ENCODE data around the gene NEURL1B.

The NEURL1B gene

DNA sequence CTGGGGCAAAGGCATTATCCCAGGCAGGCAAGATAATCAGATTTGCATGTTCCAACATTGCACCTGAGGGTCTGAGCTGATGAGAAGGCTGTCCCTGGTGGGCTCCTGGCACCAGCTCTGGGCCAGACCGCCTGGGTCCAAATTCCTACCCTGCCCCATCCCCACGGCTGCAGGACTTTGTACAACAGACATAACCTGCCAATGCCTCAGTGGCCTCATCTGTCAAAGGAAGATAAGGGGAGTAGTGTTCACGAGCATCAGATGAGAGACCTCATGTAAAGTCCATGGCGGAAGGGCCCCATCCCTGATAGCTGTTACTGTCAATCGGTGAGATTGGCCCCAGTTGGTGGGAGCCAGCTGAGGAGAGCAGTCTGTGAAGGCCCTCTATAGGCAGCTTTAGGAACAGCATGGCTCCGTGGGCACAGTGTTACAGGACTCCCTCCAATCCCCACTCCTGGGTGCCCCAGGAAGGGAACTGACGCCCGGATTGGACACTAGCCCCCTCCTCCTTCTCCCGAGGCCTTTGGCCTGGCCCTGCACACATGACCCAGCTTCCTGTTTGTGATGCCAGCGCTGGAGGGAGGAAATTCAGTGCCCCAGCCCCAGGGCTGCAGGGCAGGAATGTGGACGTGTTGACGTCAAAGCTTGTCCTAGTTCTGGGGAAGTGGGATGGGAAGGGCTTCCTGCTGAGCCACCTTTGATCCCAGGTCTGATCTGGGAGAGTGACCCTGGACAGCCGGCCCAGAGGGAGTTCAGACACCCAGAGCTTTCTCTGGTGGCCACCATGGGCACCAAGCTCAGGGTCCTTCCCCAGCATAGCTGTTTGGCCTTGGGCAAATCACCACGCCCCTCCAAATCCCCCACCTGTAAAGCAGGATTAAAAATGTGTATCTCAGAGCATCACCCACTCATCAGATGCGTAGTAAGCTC, 73.7 kb downstream of the NEURL1B start:
- Histone ChIP-seq H3K27me3 (replicated peaks; ENCODE audit: control insufficient read depth, insufficient read depth, low read length) (no peaks in the 10 kb centered on the region), H3K9me3 (ENCODE audit: control insufficient read depth, low read length) (no peaks in the 10 kb centered on the region), H3K4me1 (ENCODE audit: control insufficient read depth, insufficient read depth, low read length) (no peaks in the 10 kb centered on the region), H3K4me3 (ENCODE audit: low read length) (no peak overlapping the region), H3K36me3 (ENCODE audit: control insufficient read depth, insufficient read depth, low read length, severe bottlenecking) (no peaks in the 10 kb centered on the region), H3K9ac (ENCODE audit: low read length) (peak overlapping the region; percentile 31)
- peak; percentile 90 for DNase-seq (ENCODE audit: low read depth)

DNA sequence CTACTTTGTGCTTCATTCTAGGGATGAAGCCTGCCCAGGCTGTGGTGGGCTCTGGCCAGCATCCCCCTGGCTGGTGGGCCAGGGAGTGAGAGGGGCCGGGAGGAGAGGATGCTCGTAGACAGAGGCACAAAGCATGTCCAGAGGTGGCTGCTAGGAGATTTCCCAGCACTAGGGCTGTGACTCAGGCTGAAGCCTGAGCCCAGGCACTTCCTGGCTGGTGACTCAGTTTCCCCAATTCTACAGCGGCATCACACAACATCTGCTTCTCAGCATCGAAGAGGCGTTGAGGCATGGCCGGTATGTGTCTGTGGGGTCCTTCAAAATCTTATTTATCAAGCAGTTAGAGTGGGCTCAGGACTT, 74.3 kb downstream of the NEURL1B start:
- Histone ChIP-seq H3K27me3 (replicated peaks; ENCODE audit: control insufficient read depth, insufficient read depth, low read length) (no peaks in the 10 kb centered on the region), H3K9me3 (ENCODE audit: control insufficient read depth, low read length) (no peaks in the 10 kb centered on the region), H3K4me3 (ENCODE audit: low read length) (no peak overlapping the region), H3K9ac (ENCODE audit: low read length) (peak overlapping the region; percentile 31), H3K4me1 (ENCODE audit: control insufficient read depth, insufficient read depth, low read length) (no peaks in the 10 kb centered on the region), H3K36me3 (ENCODE audit: control insufficient read depth, insufficient read depth, low read length, severe bottlenecking) (no peaks in the 10 kb centered on the region)
- DNase-seq (ENCODE audit: low read depth), result no peak

DNA sequence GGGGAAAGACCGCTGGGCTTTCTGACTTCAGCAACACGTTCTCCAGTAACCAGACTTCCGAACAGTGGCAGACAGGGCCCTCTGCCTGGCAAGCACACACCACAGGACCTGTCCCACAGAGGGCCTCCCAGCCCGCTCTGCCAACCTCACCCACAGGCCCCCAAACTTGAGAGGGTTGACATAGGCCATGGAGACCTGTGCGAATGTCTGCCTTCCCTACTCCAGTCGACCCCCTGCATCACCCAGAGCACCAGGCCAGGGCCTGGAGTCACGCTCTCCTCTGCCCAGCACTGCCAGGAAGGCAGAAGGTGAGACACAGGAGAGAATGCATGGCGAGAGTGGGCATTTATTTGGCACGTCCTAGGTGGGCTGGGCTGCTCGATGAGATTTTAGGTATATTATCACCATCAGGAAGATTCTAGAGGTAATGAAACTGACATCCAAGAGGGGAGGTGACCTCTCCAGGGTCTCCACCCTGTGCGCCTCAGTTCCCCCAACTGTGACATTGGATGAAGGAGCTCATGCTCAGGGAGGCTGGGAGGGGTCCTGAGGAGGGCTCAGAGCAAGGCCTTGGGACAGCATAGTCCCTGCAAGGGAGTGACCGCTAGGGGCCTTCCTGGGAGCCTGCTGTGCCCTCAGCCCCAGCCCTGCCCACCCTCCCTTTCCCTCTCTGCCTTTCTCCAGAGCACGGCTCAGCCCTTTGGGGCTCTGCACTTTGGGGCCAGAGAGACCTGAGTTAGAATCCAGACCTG, 75.0 kb downstream of the NEURL1B start:
- no peak overlapping the region for H3K9ac ChIP-seq (ENCODE audit: low read length)
- H3K36me3 ChIP-seq (ENCODE audit: control insufficient read depth, insufficient read depth, low read length, severe bottlenecking), result no peaks in the 10 kb centered on the region
- no peaks in the 10 kb centered on the region for H3K9me3 ChIP-seq (ENCODE audit: control insufficient read depth, low read length)
- H3K4me1 ChIP-seq (ENCODE audit: control insufficient read depth, insufficient read depth, low read length), result no peaks in the 10 kb centered on the region
- no peak for DNase-seq (ENCODE audit: low read depth)
- no peaks in the 10 kb centered on the region for H3K27me3 ChIP-seq (replicated peaks; ENCODE audit: control insufficient read depth, insufficient read depth, low read length)
- H3K4me3 ChIP-seq (ENCODE audit: low read length), result no peak overlapping the region

DNA sequence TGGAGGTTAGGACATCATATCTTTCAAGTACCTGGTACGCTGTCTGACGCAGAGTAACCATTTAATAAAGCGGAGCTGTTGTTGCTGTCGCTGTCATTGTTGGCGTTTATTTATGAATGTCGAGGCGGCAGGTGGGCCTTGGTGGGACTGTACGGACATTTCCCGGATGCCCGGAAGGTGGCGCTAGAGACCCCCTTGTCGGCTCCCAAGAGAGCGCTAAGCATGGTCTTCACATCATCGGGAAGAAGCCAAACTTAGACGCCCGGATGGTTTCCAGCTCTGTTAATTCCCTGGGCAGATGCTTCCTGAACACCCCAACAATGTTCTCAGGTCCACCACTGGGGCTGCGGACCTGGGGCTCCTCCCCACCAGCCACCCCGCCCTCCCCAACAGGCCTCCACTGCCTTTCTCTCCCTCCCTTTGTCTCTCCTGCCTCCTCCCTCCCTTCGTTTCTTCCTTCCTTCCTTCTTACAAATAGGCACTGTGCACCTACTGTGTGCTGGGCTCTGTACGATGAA, 75.8 kb downstream of the NEURL1B start:
- H3K36me3 ChIP-seq (ENCODE audit: control insufficient read depth, insufficient read depth, low read length, severe bottlenecking), result no peaks in the 10 kb centered on the region
- no peak overlapping the region for H3K4me3 ChIP-seq (ENCODE audit: low read length)

DNA sequence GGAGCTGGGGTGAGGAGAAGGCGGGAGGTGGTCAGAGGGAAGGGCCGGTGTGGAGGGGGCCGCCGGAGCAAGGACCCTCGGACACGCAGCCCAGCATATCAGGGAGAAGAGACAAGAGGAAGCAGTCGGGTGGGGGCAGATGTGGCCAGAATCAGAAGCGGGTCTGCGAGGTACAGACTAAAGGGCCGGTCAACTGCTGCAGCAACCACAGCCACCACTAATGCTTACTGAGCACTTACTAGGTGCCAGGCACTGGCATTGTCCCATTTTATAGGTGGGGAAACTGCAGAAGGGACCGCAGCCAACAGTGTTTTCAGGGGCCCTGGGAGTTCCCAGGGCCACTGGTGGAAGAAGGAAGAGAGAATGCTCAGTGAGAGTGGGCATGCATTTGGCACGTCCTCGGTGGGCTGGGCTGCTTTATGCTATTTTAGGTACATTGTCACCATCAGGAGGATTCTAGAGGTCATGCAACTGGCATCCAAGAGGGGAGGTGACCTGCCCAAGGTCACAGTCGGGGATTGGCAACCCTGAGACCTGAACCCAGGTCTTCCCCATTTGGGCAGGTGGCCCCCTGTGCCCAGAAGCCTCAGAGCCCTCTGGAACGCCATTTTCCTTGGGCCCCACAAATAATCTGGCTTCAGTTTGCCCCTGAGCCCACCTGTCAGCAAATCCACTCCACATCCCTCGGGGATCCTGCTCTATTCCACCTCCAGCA, 76.6 kb downstream of the NEURL1B start:
- H3K9me3 ChIP-seq (ENCODE audit: control insufficient read depth, low read length), result no peaks in the 10 kb centered on the region
- peaks cover 15% of the 10 kb centered on the region for H3K4me1 ChIP-seq (ENCODE audit: control insufficient read depth, insufficient read depth, low read length)
- DNase-seq (ENCODE audit: low read depth), result no peak
- H3K9ac ChIP-seq (ENCODE audit: low read length), result peak overlapping the region; percentile 69
- no peak overlapping the region for H3K4me3 ChIP-seq (ENCODE audit: low read length)
- H3K36me3 ChIP-seq (ENCODE audit: control insufficient read depth, insufficient read depth, low read length, severe bottlenecking), result no peaks in the 10 kb centered on the region
- H3K27me3 ChIP-seq (replicated peaks; ENCODE audit: control insufficient read depth, insufficient read depth, low read length), result no peaks in the 10 kb centered on the region

More for the DNA sequence above, 75.8 kb downstream of the NEURL1B start:
- Histone ChIP-seq H3K9ac (ENCODE audit: low read length) (peak overlapping the region; percentile 69), H3K9me3 (ENCODE audit: control insufficient read depth, low read length) (no peaks in the 10 kb centered on the region), H3K4me1 (ENCODE audit: control insufficient read depth, insufficient read depth, low read length) (peaks cover 7% of the 10 kb centered on the region), H3K27me3 (replicated peaks; ENCODE audit: control insufficient read depth, insufficient read depth, low read length) (no peaks in the 10 kb centered on the region)
- DNase-seq (ENCODE audit: low read depth), result peak; percentile 91

DNA sequence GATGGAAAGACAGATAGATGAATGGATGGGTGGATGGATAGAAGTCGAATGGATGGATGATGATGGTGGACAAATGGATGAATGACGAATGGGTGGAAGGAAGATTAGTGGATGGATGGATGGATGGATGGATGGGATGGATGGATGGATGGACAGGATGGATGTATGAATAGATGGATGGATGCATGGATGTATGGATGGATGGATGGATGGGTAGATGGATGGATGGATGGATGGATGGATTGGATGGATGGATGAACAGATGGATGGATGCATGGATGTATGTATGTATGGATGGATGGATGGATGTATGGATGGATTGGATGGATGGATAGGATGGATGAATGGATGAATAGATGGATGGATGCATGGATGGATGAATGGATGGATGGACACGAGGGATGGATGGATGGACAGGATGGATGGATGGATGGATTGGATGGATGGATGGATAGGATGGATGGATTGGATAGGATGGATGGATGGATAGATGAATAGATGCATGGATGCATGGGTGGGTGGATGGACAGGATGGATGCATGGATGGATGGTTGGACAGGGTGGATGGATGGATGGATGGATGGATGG, 77.6 kb downstream of the NEURL1B start:
- no peak overlapping the region for H3K9ac ChIP-seq (ENCODE audit: low read length)
- peaks cover 16% of the 10 kb centered on the region for H3K4me1 ChIP-seq (ENCODE audit: control insufficient read depth, insufficient read depth, low read length)
- no peak for DNase-seq (ENCODE audit: low read depth)
- no peak overlapping the region for H3K4me3 ChIP-seq (ENCODE audit: low read length)
- H3K36me3 ChIP-seq (ENCODE audit: control insufficient read depth, insufficient read depth, low read length, severe bottlenecking), result no peaks in the 10 kb centered on the region
- H3K27me3 ChIP-seq (replicated peaks; ENCODE audit: control insufficient read depth, insufficient read depth, low read length), result no peaks in the 10 kb centered on the region
- no peaks in the 10 kb centered on the region for H3K9me3 ChIP-seq (ENCODE audit: control insufficient read depth, low read length)

DNA sequence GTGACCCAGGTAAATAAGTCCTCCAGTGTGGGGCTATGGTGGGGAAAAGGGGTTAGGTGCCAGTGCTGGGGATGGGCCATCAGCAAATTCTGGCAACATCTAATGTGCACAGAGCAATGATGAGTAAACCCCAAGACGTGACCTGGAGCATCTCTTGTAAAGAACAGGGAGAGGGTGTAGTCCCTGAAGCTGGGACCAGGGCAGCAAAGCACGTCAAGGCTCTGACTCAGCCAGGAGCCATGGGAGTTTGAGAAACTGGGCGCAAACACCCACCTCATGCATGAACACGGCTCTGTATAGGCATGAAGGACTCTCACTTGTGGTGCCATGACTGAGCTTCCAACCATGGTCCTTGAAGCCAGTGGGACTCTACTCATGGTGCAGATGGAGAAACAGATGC, 78.1 kb downstream of the NEURL1B start:
- no peak overlapping the region for H3K4me3 ChIP-seq (ENCODE audit: low read length)
- no peaks in the 10 kb centered on the region for H3K9me3 ChIP-seq (ENCODE audit: control insufficient read depth, low read length)
- H3K9ac ChIP-seq (ENCODE audit: low read length), result no peak overlapping the region
- no peak for DNase-seq (ENCODE audit: low read depth)
- H3K36me3 ChIP-seq (ENCODE audit: control insufficient read depth, insufficient read depth, low read length, severe bottlenecking), result no peaks in the 10 kb centered on the region
- H3K4me1 ChIP-seq (ENCODE audit: control insufficient read depth, insufficient read depth, low read length), result peaks cover 16% of the 10 kb centered on the region
- no peaks in the 10 kb centered on the region for H3K27me3 ChIP-seq (replicated peaks; ENCODE audit: control insufficient read depth, insufficient read depth, low read length)

DNA sequence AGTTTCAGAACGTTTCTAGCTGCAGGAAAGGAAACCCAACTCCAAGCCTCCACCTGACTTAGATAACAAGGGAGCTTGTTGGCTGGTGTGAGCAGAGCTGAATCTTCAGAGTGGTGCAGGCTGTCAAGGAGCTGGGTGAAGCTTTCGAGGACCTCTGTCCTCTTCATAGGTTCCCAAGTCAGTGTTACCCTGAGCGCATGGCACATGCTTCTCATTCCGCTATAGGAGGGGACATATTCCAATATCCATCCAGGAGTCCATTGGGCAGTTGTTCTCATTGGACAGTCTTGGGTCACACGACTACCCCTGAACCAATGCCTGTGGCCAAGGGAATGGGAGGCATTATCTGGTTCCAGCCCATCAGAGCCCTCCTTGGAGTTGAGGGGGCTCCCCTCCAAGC, 79.6 kb downstream of the NEURL1B start:
- Histone ChIP-seq H3K9me3 (ENCODE audit: control insufficient read depth, low read length) (no peaks in the 10 kb centered on the region), H3K9ac (ENCODE audit: low read length) (no peak overlapping the region), H3K4me1 (ENCODE audit: control insufficient read depth, insufficient read depth, low read length) (peaks cover 16% of the 10 kb centered on the region), H3K4me3 (ENCODE audit: low read length) (no peak overlapping the region), H3K36me3 (ENCODE audit: control insufficient read depth, insufficient read depth, low read length, severe bottlenecking) (no peaks in the 10 kb centered on the region), H3K27me3 (replicated peaks; ENCODE audit: control insufficient read depth, insufficient read depth, low read length) (no peaks in the 10 kb centered on the region)
- DNase-seq (ENCODE audit: low read depth), result no peak

DNA sequence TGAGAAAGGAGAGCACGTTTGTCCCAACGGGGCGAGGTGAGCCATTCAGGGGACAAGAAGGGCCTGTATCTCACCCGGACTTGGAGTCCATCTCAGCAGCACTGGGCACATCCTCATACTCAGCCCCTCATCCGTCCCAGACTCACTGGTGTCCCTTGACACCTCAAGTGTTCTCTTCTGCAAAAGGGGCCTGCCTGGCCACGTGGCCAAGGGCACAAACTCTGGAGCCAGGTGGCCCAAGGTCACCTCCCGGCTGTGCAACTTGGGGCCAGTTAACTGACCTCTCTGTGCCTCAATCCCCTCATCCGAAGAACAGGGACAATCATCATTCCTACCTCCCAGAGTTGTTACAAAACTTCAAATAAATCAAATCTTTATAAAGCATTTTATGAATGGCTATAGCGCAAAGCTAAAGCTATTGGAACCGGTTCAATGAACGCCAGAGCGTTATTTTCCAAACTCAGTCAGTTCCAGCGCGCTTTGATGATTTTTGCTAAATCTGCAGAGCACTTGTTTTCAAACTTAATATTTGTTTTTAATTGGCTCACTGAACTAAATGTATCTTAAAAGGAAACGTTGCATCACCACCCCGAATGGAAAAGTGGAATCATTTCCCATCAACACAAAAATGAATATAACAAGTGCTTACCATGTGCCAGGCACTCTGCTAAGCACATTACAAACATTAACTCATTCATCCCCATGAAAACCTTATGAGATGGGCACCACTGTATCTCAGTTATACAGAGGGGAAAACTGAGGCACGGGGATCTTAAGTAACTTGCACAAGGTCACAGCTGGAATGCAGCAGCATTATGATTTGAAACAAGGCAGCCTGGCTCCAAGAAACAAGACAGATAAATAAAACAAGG, 80.6 kb downstream of the NEURL1B start:
- no peaks in the 10 kb centered on the region for H3K36me3 ChIP-seq (ENCODE audit: control insufficient read depth, insufficient read depth, low read length, severe bottlenecking)
- H3K4me3 ChIP-seq (ENCODE audit: low read length), result peak overlapping the region; percentile 38
- H3K9ac ChIP-seq (ENCODE audit: low read length), result peak overlapping the region; percentile 75
- no peaks in the 10 kb centered on the region for H3K27me3 ChIP-seq (replicated peaks; ENCODE audit: control insufficient read depth, insufficient read depth, low read length)
- H3K9me3 ChIP-seq (ENCODE audit: control insufficient read depth, low read length), result no peaks in the 10 kb centered on the region
- H3K4me1 ChIP-seq (ENCODE audit: control insufficient read depth, insufficient read depth, low read length), result peaks cover 16% of the 10 kb centered on the region
- DNase-seq (ENCODE audit: low read depth), result peak; percentile 69

DNA sequence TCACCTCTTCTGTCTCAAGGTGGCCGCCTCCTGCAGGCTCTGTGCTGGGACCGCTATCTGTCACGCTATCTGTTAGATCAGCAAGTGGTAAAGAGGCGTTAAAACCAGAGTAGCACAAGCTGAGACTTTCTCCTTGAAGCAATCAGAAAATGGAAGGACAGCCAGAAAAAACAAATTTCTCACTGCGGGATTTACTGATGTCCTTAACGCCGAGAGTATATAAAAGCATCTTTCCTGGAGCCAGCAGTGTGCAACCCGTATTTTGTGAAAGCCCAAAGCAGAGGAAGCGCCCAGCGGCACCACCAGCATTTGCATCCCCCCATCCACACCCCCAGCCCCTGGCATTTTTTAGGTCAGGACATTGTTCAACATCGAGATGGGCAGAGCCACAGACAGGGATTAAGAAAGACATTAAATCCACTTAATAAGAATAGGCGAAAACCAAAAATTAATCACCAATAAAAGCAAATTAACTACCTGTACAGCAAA, 81.3 kb downstream of the NEURL1B start:
- Histone ChIP-seq H3K9ac (ENCODE audit: low read length) (peak overlapping the region; percentile 75), H3K4me1 (ENCODE audit: control insufficient read depth, insufficient read depth, low read length) (peaks cover 16% of the 10 kb centered on the region), H3K36me3 (ENCODE audit: control insufficient read depth, insufficient read depth, low read length, severe bottlenecking) (no peaks in the 10 kb centered on the region), H3K4me3 (ENCODE audit: low read length) (peak overlapping the region; percentile 38), H3K27me3 (replicated peaks; ENCODE audit: control insufficient read depth, insufficient read depth, low read length) (no peaks in the 10 kb centered on the region), H3K9me3 (ENCODE audit: control insufficient read depth, low read length) (no peaks in the 10 kb centered on the region)
- DNase-seq (ENCODE audit: low read depth), result no peak

Data from adipocyte (in vitro differentiated cells).